GM23338 (cell line): ENCODE data around the gene SOHLH1. TPM values are rescaled to one million over a fixed set of nuclear protein-coding genes. Genes with fewer than 3 reads are reported as not detected.

Experiments used
- ATAC-seq: fragments of 200-7000 bp; cut with Tn5 transposase; 3 replicates; pipeline ENCODE4 v1.9.1; 2020
- DNase-seq: peaks from one replicate; pipeline ENCODE4 v3.0.0-alpha.2; 2015; ENCODE audit warnings: low spot score
- H2AFZ ChIP-seq: fragments of 200-600 bp; sonication (generic); 2 replicates; pipeline ENCODE4 v1.8.0; 2016; ENCODE audit warnings: antibody characterized with exemption, mild to moderate bottlenecking, moderate library complexity
- H3F3A ChIP-seq: fragments of 200-600 bp; sonication (generic); replicated peaks from 2 replicates; pipeline ENCODE4 v1.8.0; 2017; ENCODE audit warnings: antibody characterized with exemption, mixed run types, low read depth
- H3K27ac ChIP-seq: fragments of 200-600 bp; sonication (generic); 2 replicates; pipeline ENCODE4 v1.6.1; 2016; ENCODE audit warnings: low read depth
- H3K27me3 ChIP-seq: fragments of 200-600 bp; sonication (generic); 2 replicates; pipeline ENCODE4 v1.8.0; 2016; ENCODE audit warnings: mild to moderate bottlenecking, mixed run types, moderate library complexity; ENCODE audit not compliant: insufficient read depth
- H3K36me3 ChIP-seq: fragments of 200-600 bp; sonication (generic); 2 replicates; pipeline ENCODE4 v1.8.0; 2016; ENCODE audit warnings: mild to moderate bottlenecking; ENCODE audit not compliant: insufficient read depth
- H3K4me1 ChIP-seq: fragments of 200-600 bp; sonication (generic); 2 replicates; pipeline ENCODE4 v1.8.0; 2016; ENCODE audit warnings: mild to moderate bottlenecking, moderate library complexity; ENCODE audit not compliant: insufficient read depth
- H3K4me2 ChIP-seq: fragments of 200-600 bp; sonication (generic); 2 replicates; pipeline ENCODE4 v1.7.1; 2017; ENCODE audit warnings: mixed run types
- H3K4me3 ChIP-seq: fragments of 200-600 bp; sonication (generic); 2 replicates; pipeline ENCODE4 v1.6.1; 2016; ENCODE audit warnings: mixed run types
- H3K79me2 ChIP-seq: fragments of 200-600 bp; sonication (generic); replicated peaks from 2 replicates; pipeline ENCODE4 v1.8.0; 2017; ENCODE audit warnings: mild to moderate bottlenecking; ENCODE audit not compliant: insufficient read depth
- H3K9me2 ChIP-seq: fragments of 200-600 bp; sonication (generic); 2 replicates; pipeline ENCODE4 v1.8.0; 2017; ENCODE audit not compliant: insufficient read depth
- H4K20me1 ChIP-seq: fragments of 200-600 bp; sonication (generic); replicated peaks from 2 replicates; pipeline ENCODE4 v1.8.0; 2017; ENCODE audit warnings: mild to moderate bottlenecking; ENCODE audit not compliant: insufficient read depth
- H3K27ac Mint-ChIP-seq: 2 replicates; pipeline ENCODE4 v1.8.0; 2020; ENCODE audit warnings: inconsistent platforms, mild to moderate bottlenecking, moderate library complexity, mixed read lengths
- H3K27me3 Mint-ChIP-seq: 3 replicates; pipeline ENCODE4 v1.8.0; 2022; ENCODE audit warnings: low read depth, mild to moderate bottlenecking, moderate library complexity, mixed read lengths, inconsistent platforms; ENCODE audit not compliant: insufficient read depth, poor library complexity
- H3K36me3 Mint-ChIP-seq: 3 replicates; pipeline ENCODE4 v1.8.0; 2021; ENCODE audit warnings: low read depth, mild to moderate bottlenecking, inconsistent platforms, moderate library complexity, mixed read lengths
- H3K4me1 Mint-ChIP-seq: 3 replicates; pipeline ENCODE4 v1.8.0; 2020; ENCODE audit warnings: mild to moderate bottlenecking, inconsistent platforms, mixed read lengths
- H3K4me3 Mint-ChIP-seq: 3 replicates; pipeline ENCODE4 v1.8.0; 2021; ENCODE audit warnings: moderate library complexity, mild to moderate bottlenecking, inconsistent platforms, mixed read lengths
- H3K9me3 Mint-ChIP-seq: 3 replicates; pipeline ENCODE4 v1.8.0; 2020; ENCODE audit warnings: moderate library complexity, mild to moderate bottlenecking, inconsistent platforms, mixed read lengths
- CREB1 ChIP-seq: fragments of 250-450 bp; sonication (Bioruptor Pico); IDR thresholded peaks from 2 replicates; pipeline ENCODE4 v1.5.0; 2020; ENCODE audit warnings: low read depth, mild to moderate bottlenecking, moderate library complexity
- CTCF ChIP-seq, 2 experiments: fragments of 200-600 bp in 1 of 2; sonication (generic) in 1 of 2; conservative IDR thresholded peaks; 2 replicates each; pipeline versions ENCODE4 v1.5.1 to v1.6.1; 2016 to 2017; ENCODE audit warnings: antibody characterized with exemption in 2 of 2, low read depth in 2 of 2, mild to moderate bottlenecking in 2 of 2, moderate library complexity in 1 of 2
- EZH2 ChIP-seq: fragments of 200-600 bp; sonication (generic); IDR thresholded peaks from one replicate; pipeline ENCODE4 v1.8.0; 2017; ENCODE audit warnings: antibody characterized with exemption, mild to moderate bottlenecking, low read depth; ENCODE audit not compliant: unreplicated experiment
- EZH2phosphoT487 ChIP-seq: fragments of 200-600 bp; sonication (generic); IDR thresholded peaks from one replicate; pipeline ENCODE4 v1.8.1; 2018; ENCODE audit warnings: antibody characterized with exemption; ENCODE audit not compliant: unreplicated experiment
- JUNB ChIP-seq: IDR thresholded peaks from one replicate; pipeline ENCODE4 v1.6.1; 2016; ENCODE audit warnings: antibody characterized with exemption; ENCODE audit not compliant: unreplicated experiment
- POLR2AphosphoS5 ChIP-seq: IDR thresholded peaks from 2 replicates; pipeline ENCODE4 v1.6.1; 2016; ENCODE audit warnings: antibody characterized with exemption, low read depth
- STAT1 ChIP-seq: IDR thresholded peaks from one replicate; pipeline ENCODE4 v1.6.1; 2016; ENCODE audit warnings: antibody characterized with exemption; ENCODE audit not compliant: unreplicated experiment
- ZNF114 ChIP-seq: fragments of 250-450 bp; sonication (Bioruptor Pico); IDR thresholded peaks from 2 replicates; pipeline ENCODE4 v1.5.0; 2020; ENCODE audit warnings: mild to moderate bottlenecking, moderate library complexity
- ZNF331 ChIP-seq: fragments of 250-450 bp; sonication (Bioruptor Pico); IDR thresholded peaks from 2 replicates; pipeline ENCODE4 v1.5.0; 2020; ENCODE audit warnings: low read depth, mild to moderate bottlenecking, moderate library complexity
- ZNF462 ChIP-seq: fragments of 250-450 bp; sonication (Bioruptor Pico); IDR thresholded peaks from 2 replicates; pipeline ENCODE4 v1.5.0; 2020; ENCODE audit warnings: mild to moderate bottlenecking, moderate library complexity
- polyA plus RNA-seq: library from polyadenylated mRNA; unstranded; fragments of >200 nt; fragmentation: Nextera tagmentation; extraction: Ambion mirVana; gene quantifications from 2 replicates; pipeline ENCODE4 v1.2.1, GENCODE V29; 2016
- total RNA-seq: library from RNA; depleted of rRNA; stranded (reverse); fragments of >200 nt; shearing (Covaris generic); gene quantifications from 2 replicates; pipeline ENCODE4 v1.2.3, GENCODE V29; 2014

The SOHLH1 gene
- total and polyA plus RNA-seq, 2 experiments from 2014 or later = 0.21 TPM; not detected in 1

- no peaks in the 10 kb centered on the region for H4K20me1 ChIP-seq
- no peaks in the 10 kb centered on the region for H3K36me3 ChIP-seq
- no peak overlapping the region for H3K4me3 Mint-ChIP-seq
- no peak overlapping the region for H3K27ac ChIP-seq
- no peaks in the 10 kb centered on the region for H3K27me3 ChIP-seq
- no peak overlapping the region for H2AFZ ChIP-seq
- TF ChIP-seq JUNB (no peak), CTCF (conservative IDR thresholded peaks at IDR 0.05; ENCODE audit: low read depth in 2 of 2) (peak in 1 of 2 experiments; percentile 59; a peak in 2 of 4 replicates), ZNF114 (CRISPR knock-in tag) (no peak), EZH2 (no peak), CREB1 (CRISPR knock-in tag) (no peak)
- H3K4me1 Mint-ChIP-seq = peaks cover 11% of the 10 kb centered on the region
- no peaks in the 10 kb centered on the region; the same call in 1 of the 3 replicates for H3K36me3 Mint-ChIP-seq
- no peaks in the 10 kb centered on the region for H3K79me2 ChIP-seq
- DNase-seq (no peak), ATAC-seq (peak; percentile 13; the same call in 2 of the 3 replicates)
- no peaks in the 10 kb centered on the region for H3K9me2 ChIP-seq
- peaks cover 7% of the 10 kb centered on the region for H3K27me3 Mint-ChIP-seq
- no peaks in the 10 kb centered on the region for H3K4me1 ChIP-seq
- H3K4me2 ChIP-seq = no peak overlapping the region
- no peak overlapping the region for H3K4me3 ChIP-seq
- H3K27ac Mint-ChIP-seq = no peak overlapping the region
- peaks cover 8% of the 10 kb centered on the region for H3K9me3 Mint-ChIP-seq
- no peaks in the 10 kb centered on the region for H3F3A ChIP-seq
Measured at GRCh38 chr9:135726138-135726853, 27.0 kb upstream of the SOHLH1 start.

- no peak overlapping the region for H3K4me3 ChIP-seq
- no peaks in the 10 kb centered on the region for H3K79me2 ChIP-seq
- H3K27me3 ChIP-seq = no peaks in the 10 kb centered on the region
- DNase-seq (no peak), ATAC-seq (no peak)
- Mint-ChIP-seq H3K27ac (no peak overlapping the region), H3K27me3 (peaks cover 4% of the 10 kb centered on the region), H3K9me3 (no peaks in the 10 kb centered on the region), H3K36me3 (no peaks in the 10 kb centered on the region; the same call in 2 of the 3 replicates), H3K4me3 (no peak overlapping the region), H3K4me1 (peaks cover 10% of the 10 kb centered on the region)
- H3K36me3 ChIP-seq = no peaks in the 10 kb centered on the region
- H3K9me2 ChIP-seq = no peaks in the 10 kb centered on the region
- no peaks in the 10 kb centered on the region for H4K20me1 ChIP-seq
- no peaks in the 10 kb centered on the region for H3F3A ChIP-seq
- H3K4me1 ChIP-seq = no peaks in the 10 kb centered on the region
- H2AFZ ChIP-seq = no peak overlapping the region
- H3K4me2 ChIP-seq = no peak overlapping the region
- H3K27ac ChIP-seq = no peak overlapping the region
- no peak for TF ChIP-seq JUNB
- TF ChIP-seq ZNF114 (CRISPR knock-in tag) = no peak
- TF ChIP-seq CREB1 (CRISPR knock-in tag) = no peak
- TF ChIP-seq CTCF (conservative IDR thresholded peaks at IDR 0.05; ENCODE audit: low read depth in 2 of 2) = no peak
- no peak for TF ChIP-seq ZNF331
- TF ChIP-seq ZNF462 = no peak
- no peak for TF ChIP-seq STAT1
- no peak for TF ChIP-seq POLR2AphosphoS5
- no peak for TF ChIP-seq EZH2phosphoT487
- TF ChIP-seq EZH2 = no peak
Measured at GRCh38 chr9:135724186-135724787, 25.0 kb upstream of the SOHLH1 start.
